Measurements from ENCODE around the gene S100PBP.
A peak's percentile ranks its signal among the peaks of the same experiment; 100 is the strongest.

S100PBP gene

GRCh38 chr1:32893198-32894018, 76.0 kb downstream of the S100PBP start:
- no peak for DNase-seq
- H3K4me1 Mint-ChIP-seq: peaks cover 21% of the 10 kb centered on the region
- peak; percentile 21 for ATAC-seq
- H3K27ac Mint-ChIP-seq: no peak overlapping the region
- peaks cover 98% of the 10 kb centered on the region for H3K27me3 Mint-ChIP-seq
- H3K9me3 Mint-ChIP-seq: no peaks in the 10 kb centered on the region
- H3K4me3 Mint-ChIP-seq: peak overlapping the region; percentile 72 to 81

- H3K4me3 Mint-ChIP-seq: peak overlapping the region; percentile 72 to 81
- H3K27me3 Mint-ChIP-seq: peaks cover 98% of the 10 kb centered on the region
- H3K9me3 Mint-ChIP-seq: no peaks in the 10 kb centered on the region
These were observed 76.7 kb downstream of the S100PBP start for GRCh38 chr1:32894019-32894600.

GRCh38 chr1:32894681-32895080, 77.2 kb downstream of the S100PBP start:
- DNase-seq: no peak
- Mint-ChIP-seq H3K27ac (no peak overlapping the region), H3K27me3 (peaks cover 98% of the 10 kb centered on the region)

More at GRCh38 chr1:32894019-32894600, 76.7 kb downstream of the S100PBP start:
- peaks cover 21% of the 10 kb centered on the region for H3K4me1 Mint-ChIP-seq
- ATAC-seq (no peak), DNase-seq (no peak)
- no peak overlapping the region for H3K27ac Mint-ChIP-seq

GRCh38 chr1:32895325-32896215, 78.1 kb downstream of the S100PBP start:
- H3K9me3 Mint-ChIP-seq: no peaks in the 10 kb centered on the region
- no peak overlapping the region for H3K27ac Mint-ChIP-seq

More at GRCh38 chr1:32894681-32895080, 77.2 kb downstream of the S100PBP start:
- H3K4me3 Mint-ChIP-seq: no peak overlapping the region
- no peaks in the 10 kb centered on the region for H3K9me3 Mint-ChIP-seq
- H3K4me1 Mint-ChIP-seq: peaks cover 21% of the 10 kb centered on the region
- ATAC-seq: no peak

GRCh38 chr1:32896451-32896850, 79.0 kb downstream of the S100PBP start:
- Mint-ChIP-seq H3K4me1 (peaks cover 29% of the 10 kb centered on the region), H3K27me3 (peaks cover 98% of the 10 kb centered on the region), H3K27ac (no peak overlapping the region), H3K9me3 (no peaks in the 10 kb centered on the region), H3K4me3 (no peak overlapping the region)
- ATAC-seq (no peak), DNase-seq (no peak)

More at GRCh38 chr1:32895325-32896215, 78.1 kb downstream of the S100PBP start:
- Mint-ChIP-seq H3K4me1 (peaks cover 24% of the 10 kb centered on the region), H3K4me3 (no peak overlapping the region), H3K27me3 (peaks cover 98% of the 10 kb centered on the region)
- DNase-seq (no peak), ATAC-seq (no peak)

GRCh38 chr1:32897082-32898049, 79.9 kb downstream of the S100PBP start:
- ATAC-seq: no peak
- Mint-ChIP-seq H3K27me3 (peaks cover 98% of the 10 kb centered on the region), H3K27ac (no peak overlapping the region), H3K9me3 (no peaks in the 10 kb centered on the region), H3K4me3 (no peak overlapping the region), H3K4me1 (peaks cover 27% of the 10 kb centered on the region)
- DNase-seq: no peak

GRCh38 chr1:32898056-32898455, 80.6 kb downstream of the S100PBP start:
- DNase-seq (no peak), ATAC-seq (no peak)
- H3K27ac Mint-ChIP-seq: no peak overlapping the region
- peaks cover 98% of the 10 kb centered on the region for H3K27me3 Mint-ChIP-seq
- H3K4me1 Mint-ChIP-seq: peaks cover 21% of the 10 kb centered on the region
- H3K4me3 Mint-ChIP-seq: no peak overlapping the region
- H3K9me3 Mint-ChIP-seq: no peaks in the 10 kb centered on the region

GRCh38 chr1:32898958-32899357, 81.5 kb downstream of the S100PBP start:
- DNase-seq (no peak), ATAC-seq (no peak)
- H3K4me3 Mint-ChIP-seq: no peak overlapping the region
- H3K4me1 Mint-ChIP-seq: peaks cover 12% of the 10 kb centered on the region
- no peak overlapping the region for H3K27ac Mint-ChIP-seq
- peaks cover 95% of the 10 kb centered on the region for H3K27me3 Mint-ChIP-seq
- no peaks in the 10 kb centered on the region for H3K9me3 Mint-ChIP-seq

GRCh38 chr1:32899586-32900296, 82.3 kb downstream of the S100PBP start:
- DNase-seq (no peak), ATAC-seq (no peak)
- H3K9me3 Mint-ChIP-seq: no peaks in the 10 kb centered on the region
- H3K27ac Mint-ChIP-seq: no peak overlapping the region
- H3K27me3 Mint-ChIP-seq: peaks cover 89% of the 10 kb centered on the region
- H3K4me3 Mint-ChIP-seq: no peak overlapping the region
- peaks cover 12% of the 10 kb centered on the region for H3K4me1 Mint-ChIP-seq

- Mint-ChIP-seq H3K4me3 (peak overlapping the region; percentile 64 to 75), H3K27me3 (peaks cover 82% of the 10 kb centered on the region), H3K4me1 (peaks cover 12% of the 10 kb centered on the region), H3K9me3 (no peaks in the 10 kb centered on the region), H3K27ac (peak overlapping the region in 1 of 2 donors; percentile 36)
- DNase-seq (no peak), ATAC-seq (no peak)
These were observed 83.0 kb downstream of the S100PBP start for GRCh38 chr1:32900371-32900955.

- DNase-seq (no peak), ATAC-seq (peak; percentile 72)
- H3K9me3 Mint-ChIP-seq: no peaks in the 10 kb centered on the region
- peak within 1 kb of the TSS in 1 of 2 donors; percentile 52 for H3K27ac Mint-ChIP-seq
- H3K4me1 Mint-ChIP-seq: peaks cover 12% of the 10 kb centered on the region
- H3K27me3 Mint-ChIP-seq: peaks cover 75% of the 10 kb centered on the region
- H3K4me3 Mint-ChIP-seq: peak within 1 kb of the TSS; percentile 76 to 80
These were observed 83.7 kb downstream of the S100PBP start, which contains the start of gene TMEM54 for GRCh38 chr1:32900956-32901822. TMEM54 (minus strand) TSS chr1:32901389; CDS start chr1:32901238, 151 bp downstream.

- DNase-seq: no peak
- H3K27me3 Mint-ChIP-seq: peaks cover 67% of the 10 kb centered on the region
- ATAC-seq: no peak
- H3K4me3 Mint-ChIP-seq: peak overlapping the region; percentile 76 to 80
- no peaks in the 10 kb centered on the region for H3K9me3 Mint-ChIP-seq
- H3K27ac Mint-ChIP-seq: peak overlapping the region in 1 of 2 donors; percentile 52
- peaks cover 12% of the 10 kb centered on the region for H3K4me1 Mint-ChIP-seq
These were observed 84.5 kb downstream of the S100PBP start for GRCh38 chr1:32901823-32902534.

Data from stimulated activated naive CD8-positive, alpha-beta T cell treated with anti-CD3 and anti-CD28 coated beads, Interleukin-15, amount 100 ng/mL, for 72 hours (primary cell).